ENCODE measurements around the gene NUP98.
"Not testable (repeated sequence)": the region's sequence is repeated elsewhere in the genome, so short reads cannot be mapped to it uniquely, and the experiment has no call there.

The NUP98 gene

GRCh38 chr11:3826721-3827120, 29.4 kb upstream of the NUP98 start:
- DNase-seq (ENCODE audit: low read depth in 3 of 3): no peak

- no peak for DNase-seq (ENCODE audit: low read depth in 3 of 3)
Observed at GRCh38 chr11:3825473-3826154, 28.3 kb upstream of the NUP98 start.

- DNase-seq (ENCODE audit: low read depth in 3 of 3): peak; percentile 61 to 76 (median 74)
Observed at GRCh38 chr11:3824714-3825472, 27.5 kb upstream of the NUP98 start.

GRCh38 chr11:3823762-3824506, 26.6 kb upstream of the NUP98 start:
- DNase-seq (ENCODE audit: low read depth in 3 of 3): no peak

- no peak for DNase-seq (ENCODE audit: low read depth in 3 of 3)
Observed at GRCh38 chr11:3823303-3823702, 25.9 kb upstream of the NUP98 start.

DNA sequence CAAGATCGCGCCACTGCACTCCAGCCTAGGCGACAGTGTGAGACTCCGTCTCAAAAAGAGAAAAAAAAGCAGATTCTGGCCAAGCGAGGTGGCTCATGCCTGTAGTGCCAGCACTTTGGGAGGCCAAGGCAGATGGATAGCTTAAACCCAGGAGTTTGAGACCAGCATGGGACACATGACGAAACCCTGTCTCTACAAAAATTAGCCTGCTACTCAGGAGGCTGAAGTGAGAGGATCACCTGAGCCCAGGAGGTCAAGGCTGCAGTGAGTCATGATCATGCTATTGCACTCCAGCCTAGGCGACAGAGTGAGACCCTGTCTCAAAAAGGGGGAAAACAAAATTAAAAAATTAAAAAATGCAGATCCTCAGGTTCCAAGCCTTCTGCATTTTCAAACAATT, 25.0 kb upstream of the NUP98 start:
- no peak for DNase-seq (ENCODE audit: low read depth in 3 of 3)

DNA sequence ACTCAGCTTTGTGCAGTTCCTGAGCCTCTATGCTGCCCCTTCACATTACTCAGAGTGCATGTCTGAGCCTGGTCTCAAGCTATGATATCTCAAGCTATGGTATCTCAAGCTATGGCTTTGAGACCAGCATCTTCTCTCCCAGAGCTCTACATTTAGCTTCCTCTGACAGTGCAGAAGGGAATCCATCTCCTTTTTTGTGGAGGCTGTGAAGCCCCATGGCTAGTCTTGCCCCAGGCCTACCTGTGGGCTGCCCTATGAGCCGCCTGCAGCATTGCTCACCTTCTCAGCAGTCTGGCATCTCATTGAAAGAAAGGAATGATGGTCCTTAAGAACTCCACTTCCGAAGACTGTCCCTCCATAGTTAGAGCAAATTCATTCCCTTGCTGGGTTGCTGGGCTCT, 23.6 kb upstream of the NUP98 start:
- no peak for DNase-seq (ENCODE audit: low read depth in 3 of 3)

GRCh38 chr11:3817181-3817800, 19.9 kb upstream of the NUP98 start:
- no peak for DNase-seq (ENCODE audit: low read depth in 3 of 3)

- DNase-seq (ENCODE audit: low read depth in 3 of 3): no peak
Observed at GRCh38 chr11:3816673-3817072, 19.3 kb upstream of the NUP98 start.

DNA sequence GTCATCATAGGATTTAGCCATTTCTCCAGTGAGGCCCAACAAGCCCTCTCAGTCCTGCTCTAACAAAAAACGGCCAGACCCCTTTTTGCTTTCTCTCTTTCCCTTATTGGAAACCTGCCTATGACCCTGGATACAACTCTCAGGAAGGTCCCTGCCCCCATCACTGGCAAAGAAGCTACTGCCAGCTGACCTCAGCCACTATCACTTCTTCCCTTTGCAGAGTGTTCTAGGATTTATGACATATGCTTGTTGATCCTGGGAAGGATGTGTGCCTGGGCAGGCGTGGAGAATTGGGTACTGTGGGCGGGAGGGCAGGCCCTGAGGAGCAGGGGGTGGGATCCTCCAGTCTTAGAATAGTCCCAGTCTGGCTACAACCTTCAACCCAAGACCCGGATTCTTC, 18.5 kb upstream of the NUP98 start:
- DNase-seq (ENCODE audit: low read depth in 3 of 3): no peak

- DNase-seq (ENCODE audit: low read depth in 3 of 3): not testable (repeated sequence)
Observed at GRCh38 chr11:3814832-3815231, 17.5 kb upstream of the NUP98 start.

- DNase-seq (ENCODE audit: low read depth in 3 of 3): no peak
Observed at GRCh38 chr11:3810951-3811350, 13.6 kb upstream of the NUP98 start.

DNA sequence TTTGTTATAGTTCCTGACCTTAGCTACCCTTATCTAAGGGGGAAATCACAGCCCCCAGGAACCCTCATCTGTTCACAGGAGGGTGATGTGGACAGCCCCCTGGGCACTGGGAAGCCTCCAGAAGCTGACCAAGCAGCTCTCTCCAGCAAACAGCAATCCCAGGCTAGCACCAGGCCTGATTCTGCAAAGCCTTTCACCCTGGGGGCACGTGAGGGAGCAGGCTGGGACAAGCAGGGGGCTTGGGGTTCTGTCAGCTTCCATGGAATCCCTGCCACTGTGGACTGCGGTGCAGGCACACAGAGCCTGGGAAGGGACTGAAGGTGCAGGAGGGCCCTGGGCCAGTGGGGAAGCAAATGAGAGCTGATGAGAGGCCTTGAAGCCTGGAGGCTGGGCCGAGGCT, 13.1 kb upstream of the NUP98 start:
- no peak for DNase-seq (ENCODE audit: low read depth in 3 of 3)

DNA sequence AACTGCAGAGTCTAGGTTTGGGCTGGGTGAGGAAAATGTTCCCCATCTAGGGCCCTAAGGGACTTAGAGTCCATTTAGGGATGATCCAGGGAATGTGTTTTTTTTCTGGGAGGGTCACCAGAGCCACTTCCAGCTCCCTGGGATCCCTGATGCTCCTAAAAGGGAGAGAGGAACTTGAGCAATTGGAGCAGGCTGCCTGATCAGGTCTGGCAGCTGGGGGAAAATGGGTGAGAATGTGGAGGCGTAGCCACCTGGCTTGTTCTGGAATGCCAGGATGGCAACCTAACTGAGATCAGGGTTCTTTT, 12.2 kb upstream of the NUP98 start:
- DNase-seq (ENCODE audit: low read depth in 3 of 3): no peak

- DNase-seq (ENCODE audit: low read depth in 3 of 3): peak in 1 of 3 donors; percentile 16
Observed at GRCh38 chr11:3808861-3809623, 11.7 kb upstream of the NUP98 start.

DNA sequence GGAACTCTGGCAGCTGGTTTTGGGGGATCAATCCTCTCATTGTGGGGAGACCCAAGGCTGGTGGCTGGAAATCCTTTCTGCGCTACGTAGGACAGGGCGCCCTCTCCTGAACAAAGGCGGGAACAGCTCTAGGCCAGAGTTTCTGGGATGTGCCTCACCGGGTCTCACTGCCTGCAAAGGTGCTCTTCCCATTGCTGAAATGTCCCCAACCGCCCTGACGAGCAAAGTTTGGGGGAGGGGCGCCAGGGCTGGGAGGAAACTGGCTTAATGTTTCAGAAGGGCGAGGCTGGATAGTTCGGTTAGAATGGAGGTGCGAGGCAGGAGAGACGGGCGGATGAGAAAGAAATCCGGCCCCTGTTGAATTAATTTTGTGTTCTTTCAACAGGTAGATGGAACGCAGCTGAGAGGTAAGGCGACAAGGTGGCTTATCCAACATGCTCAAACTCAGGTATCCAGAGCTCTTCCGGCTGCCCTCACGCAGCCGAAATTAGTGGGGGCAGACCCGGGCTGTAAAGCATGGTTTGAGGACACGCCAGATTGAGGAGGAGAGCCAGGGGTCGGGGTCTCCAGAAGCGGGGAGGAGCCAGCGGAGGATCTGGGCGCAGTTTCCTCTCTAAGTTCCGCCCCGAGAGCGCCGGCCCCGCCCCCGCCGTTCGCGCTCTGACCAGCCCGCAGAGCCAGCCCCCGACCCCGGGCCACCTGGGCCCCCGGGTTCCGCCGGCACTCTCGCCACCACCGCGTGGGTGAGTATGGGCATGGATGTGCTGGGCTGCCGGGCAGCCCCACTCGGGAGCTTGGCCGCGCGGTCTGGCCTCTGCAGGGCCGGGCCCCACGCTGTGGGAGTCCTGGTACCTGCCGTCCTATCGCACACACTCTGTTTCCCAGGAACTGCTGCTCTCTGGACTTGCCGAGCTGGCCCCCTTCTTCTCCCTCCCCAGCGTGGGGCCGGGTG, 10.8 kb upstream of the NUP98 start, which contains the start of gene PGAP2:
Gene PGAP2, plus strand, starts transcription at position 652 of the 952 bp plus-strand sequence. CDS start 2,700 bp downstream, outside the sequence.
- peak in 2 of 3 donors; percentile 25 to 35 for DNase-seq (ENCODE audit: low read depth in 3 of 3)

DNA sequence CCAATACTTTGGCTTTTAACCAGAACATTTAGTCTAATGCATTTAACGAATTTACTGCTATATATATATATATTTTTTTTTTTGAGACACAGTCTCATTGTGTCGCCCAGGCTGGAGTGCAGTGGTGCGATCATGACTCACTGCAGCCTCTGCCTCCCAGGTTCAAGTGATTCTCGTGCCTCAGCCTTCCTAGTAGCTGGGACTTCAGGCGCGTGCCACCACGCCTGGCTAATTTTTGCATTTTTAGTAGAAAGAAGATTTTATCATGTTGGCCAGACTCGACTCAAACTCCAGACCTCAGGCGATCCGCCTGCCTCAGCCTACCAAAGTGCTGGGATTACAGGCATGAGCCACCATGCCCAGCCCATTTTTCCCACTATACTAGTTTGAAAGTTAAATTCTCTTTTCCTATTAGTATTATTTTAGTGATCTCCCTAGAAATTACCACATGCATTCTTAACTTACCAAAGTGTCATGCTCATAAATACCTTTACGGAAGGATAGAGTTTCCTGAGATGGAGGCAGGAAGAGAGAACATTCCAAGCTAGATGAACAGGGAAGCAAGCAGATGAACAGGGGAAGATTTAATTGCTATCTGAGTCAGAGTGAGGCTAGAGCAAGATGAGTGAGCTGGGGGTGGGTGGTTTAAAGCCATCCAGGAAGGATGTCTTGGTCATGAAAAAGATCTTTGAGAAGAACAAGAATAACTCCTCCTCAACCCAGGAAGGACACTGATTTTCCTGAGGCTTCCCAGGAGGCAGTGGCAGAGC, 6.6 kb upstream of the NUP98 start:
- no peak for DNase-seq (ENCODE audit: low read depth in 3 of 3)

DNA sequence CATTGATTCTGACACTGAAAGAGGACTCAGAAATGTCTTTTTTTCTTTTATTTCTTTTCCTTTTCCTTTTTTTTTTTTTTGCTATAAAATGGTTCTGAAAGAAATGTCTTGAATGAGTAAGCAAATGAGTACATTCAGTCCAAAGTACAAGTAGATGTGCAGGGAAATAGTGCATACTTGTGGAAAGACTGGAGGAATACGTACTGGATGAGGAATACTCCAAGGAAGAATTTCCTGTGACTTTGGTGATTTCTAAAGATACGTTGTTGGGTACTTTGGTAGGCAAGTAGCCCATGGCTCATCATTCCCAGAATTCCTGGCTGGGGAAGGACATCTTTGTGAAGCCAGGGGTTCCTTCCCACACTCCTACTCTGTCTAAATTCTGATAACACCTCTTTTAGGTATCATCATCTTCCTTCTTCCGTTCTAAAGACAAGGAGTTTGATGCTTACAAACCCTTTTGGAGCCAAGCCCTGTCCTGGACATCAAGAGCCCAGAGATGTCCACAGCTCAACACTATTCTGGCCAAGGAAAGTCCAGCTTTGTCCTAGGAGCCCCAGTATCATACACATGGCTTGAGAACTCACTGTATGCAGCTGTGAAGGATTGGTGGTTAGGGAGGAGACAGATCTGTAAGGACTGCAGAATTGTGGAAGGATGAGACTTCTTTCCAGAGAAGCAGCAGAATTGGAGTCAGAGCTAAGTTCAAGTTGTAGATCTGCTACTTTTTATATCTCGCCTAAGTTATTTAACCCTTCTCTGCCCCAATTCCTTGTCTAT, 4.8 kb upstream of the NUP98 start:
- DNase-seq (ENCODE audit: low read depth in 3 of 3): no peak

DNA sequence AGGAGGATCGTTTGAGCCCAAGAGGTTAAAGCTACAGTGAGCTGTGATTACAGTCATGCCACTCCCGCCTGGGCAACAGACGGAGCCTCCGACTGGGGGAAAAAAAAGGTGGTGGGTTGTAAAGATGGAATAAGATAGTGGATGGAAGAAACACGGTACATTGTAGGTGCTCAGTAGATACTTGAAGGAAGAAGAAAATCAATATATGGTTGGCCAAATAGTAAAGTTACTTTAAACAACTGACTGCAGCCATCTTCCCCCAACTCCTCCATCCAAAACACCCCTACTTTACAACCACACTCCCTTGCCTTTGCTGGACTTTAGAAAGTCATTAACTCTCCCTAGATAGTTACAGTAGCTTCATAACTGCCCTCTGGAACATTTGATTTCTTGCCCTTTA, 2.5 kb upstream of the NUP98 start:
- DNase-seq (ENCODE audit: low read depth in 3 of 3): no peak
